D721Med (cell line): Measurements from ENCODE around the gene ZNF598.

Experiments used
- DNase-seq: peaks from one replicate; pipeline ENCODE4 v3.0.0; 2011; ENCODE audit warnings: low spot score; ENCODE audit not compliant: insufficient read length
- FAIRE-seq: peaks from 2 replicates; lab custom pipeline; 2011; peaks lifted over from hg19 to GRCh38; lab: Jason Lieb, UNC
- CTCF ChIP-seq: IDR thresholded peaks from 2 replicates; pipeline ENCODE4 v1.5.1; 2012; ENCODE audit warnings: mild to moderate bottlenecking, control low read depth; ENCODE audit not compliant: insufficient read depth; ENCODE audit errors: missing control alignments

ZNF598 gene

DNA sequence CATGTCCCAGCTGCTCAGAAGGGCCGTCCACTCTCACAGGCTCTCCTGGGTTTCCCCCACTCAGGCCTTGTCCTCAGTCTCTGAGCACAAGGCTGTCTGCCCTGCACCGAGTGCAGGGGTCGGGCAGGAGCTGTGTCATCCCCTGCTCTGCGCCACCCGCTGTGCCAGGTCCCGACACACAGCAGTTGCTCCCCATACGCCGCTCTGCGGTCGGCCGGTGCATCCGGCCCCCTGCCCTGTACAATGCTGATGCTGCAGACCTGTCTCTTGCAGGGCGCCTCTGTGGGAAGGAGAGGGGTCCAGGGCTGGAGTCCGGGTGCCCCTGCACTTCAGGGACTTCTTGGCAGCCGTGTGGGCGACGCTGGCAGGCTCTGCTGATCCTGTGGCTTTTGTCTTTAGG is 44.3 kb upstream of the ZNF598 start:
- DNase-seq (no peak), FAIRE-seq (no peak)
- TF ChIP-seq CTCF: no peak

DNA sequence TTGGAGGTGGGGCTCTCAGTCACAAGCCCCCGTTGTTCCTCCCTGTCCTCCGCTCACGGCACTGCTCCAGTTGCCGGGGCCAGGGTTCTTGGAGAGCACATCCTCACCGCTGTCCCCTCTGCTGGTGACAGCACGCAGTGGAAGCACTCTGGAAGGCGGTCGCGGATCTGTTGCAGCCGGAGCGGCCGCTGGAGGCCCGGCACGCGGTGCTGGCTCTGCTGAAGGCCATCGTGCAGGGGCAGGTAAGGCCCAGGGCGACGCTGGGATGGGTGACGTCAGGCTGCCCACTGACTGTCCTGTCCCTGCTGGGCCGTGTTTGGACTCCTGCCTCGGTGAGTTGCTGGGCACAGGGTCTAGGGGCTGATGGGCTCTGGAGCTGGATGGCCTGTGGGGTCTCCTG is 43.6 kb upstream of the ZNF598 start:
- TF ChIP-seq CTCF: no peak
- no peak for DNase-seq
- no peak for FAIRE-seq

GRCh38 chr16:2048116-2048543 is 38.5 kb upstream of the ZNF598 start:
- DNase-seq (no peak), FAIRE-seq (no peak)
- TF ChIP-seq CTCF: no peak

- DNase-seq (peak; percentile 90), FAIRE-seq (no peak)
- TF ChIP-seq CTCF: no peak
These were observed 37.9 kb upstream of the ZNF598 start, which contains the start of the genes NTHL1 and TSC2 for GRCh38 chr16:2047330-2048115. Gene NTHL1 (minus strand): TSS chr16:2047834. CDS start chr16:2047823, 11 bp downstream. Gene TSC2 (plus strand): TSS chr16:2047985. CDS start chr16:2048616, 631 bp downstream.

DNA sequence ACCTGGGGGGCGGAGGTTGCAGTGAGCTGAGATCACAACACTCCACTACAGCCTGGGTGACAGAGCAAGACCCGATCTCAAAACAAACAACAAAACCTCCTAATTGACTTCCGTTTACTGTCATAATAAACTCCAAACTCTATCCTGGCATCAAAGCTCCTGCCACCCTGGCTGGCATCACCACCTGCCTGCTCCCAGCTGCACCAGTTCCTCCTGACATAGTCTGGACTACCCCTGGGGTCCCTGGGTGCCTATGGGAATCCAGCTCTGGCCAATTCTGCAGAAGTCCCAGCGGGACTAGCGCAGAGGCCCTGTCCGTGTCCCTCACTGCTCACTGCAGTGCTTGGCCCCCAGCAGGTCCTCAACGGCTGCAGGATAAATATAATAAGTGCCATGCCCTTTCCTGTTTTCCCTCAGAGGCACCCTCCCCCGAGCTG is 37.3 kb upstream of the ZNF598 start:
- no peak for DNase-seq
- no peak for FAIRE-seq

DNA sequence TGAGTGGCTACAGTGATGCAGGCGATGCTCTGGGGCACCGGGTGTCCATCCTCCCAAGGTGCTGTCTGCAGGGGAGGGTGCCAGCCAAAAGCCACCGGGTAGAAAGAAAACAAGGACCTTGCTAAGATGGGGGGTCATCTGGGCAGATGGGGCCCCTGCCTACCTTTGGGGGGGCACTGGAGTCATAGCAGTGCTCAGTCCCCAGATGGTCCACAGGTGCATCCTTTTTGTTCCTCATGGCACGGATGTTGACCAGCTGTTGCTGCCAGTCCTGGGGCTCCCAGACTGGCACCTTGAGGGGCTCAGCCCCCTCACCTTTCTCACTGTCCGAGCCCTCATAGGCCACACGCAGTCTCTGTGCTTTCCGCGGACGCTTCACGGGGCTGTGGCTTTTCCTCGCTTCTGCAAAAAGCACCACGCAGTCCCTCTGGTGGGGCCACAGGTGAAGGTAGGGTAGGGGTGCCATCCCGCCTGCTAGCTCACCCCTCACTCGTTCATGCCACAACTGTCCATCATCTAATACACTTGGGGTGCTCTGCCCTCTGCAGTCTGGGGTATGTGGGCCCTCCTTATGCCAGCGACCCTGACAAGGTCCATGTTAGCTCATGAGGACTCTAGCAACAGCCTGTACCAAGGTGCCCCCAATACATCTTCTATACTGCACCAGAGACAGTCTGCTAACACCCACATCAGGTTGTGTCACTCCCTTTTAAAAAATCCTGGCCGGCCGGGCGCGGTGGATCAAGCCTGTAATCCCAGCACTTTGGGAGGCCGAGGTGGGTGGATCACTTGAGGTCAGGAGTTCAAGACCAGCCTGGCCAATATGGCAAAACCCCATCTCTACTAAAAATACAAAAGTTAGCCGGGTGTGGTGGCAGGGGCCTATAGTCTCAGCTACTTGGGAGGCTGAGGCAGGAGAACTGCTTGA is 36.6 kb upstream of the ZNF598 start:
- TF ChIP-seq CTCF: no peak
- FAIRE-seq: no peak
- no peak for DNase-seq

More for the DNA sequence above, 37.3 kb upstream of the ZNF598 start:
- no peak for TF ChIP-seq CTCF
